Measurements from ENCODE around the gene CTBP2.

CTBP2 gene

DNA sequence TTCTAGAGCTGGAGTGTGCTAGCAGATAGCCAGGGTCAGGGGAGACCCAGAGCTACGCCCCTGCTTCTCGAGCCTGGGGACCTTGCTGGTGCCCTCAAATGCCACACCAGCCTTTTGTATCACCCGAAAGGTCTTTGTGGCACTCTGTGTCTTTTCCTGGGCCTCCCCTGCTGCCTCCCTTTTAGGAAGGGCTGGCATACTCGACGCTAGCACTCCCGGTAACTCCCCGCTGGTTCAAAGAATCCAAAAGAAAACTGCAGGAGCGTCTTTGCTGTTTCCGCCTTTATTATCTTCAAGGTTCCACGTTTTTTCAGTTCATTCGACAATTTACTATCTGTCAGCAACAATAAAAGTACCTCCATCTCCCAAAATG, 36.3 kb downstream of the CTBP2 start:
- Histone ChIP-seq H3K9me2 (replicated peaks; ENCODE audit: insufficient read depth, low read length) (no peaks in the 10 kb centered on the region), H3K4me2 (ENCODE audit: low read depth, low read length) (no peak overlapping the region), H3K4me3 (ENCODE audit: low read length) (no peak overlapping the region), H3K9me3 (replicated peaks; ENCODE audit: insufficient read depth, low read length) (no peaks in the 10 kb centered on the region), H4K20me1 (ENCODE audit: insufficient read depth, low read length) (no peaks in the 10 kb centered on the region), H3F3A (ENCODE audit: insufficient read depth, low read length) (no peaks in the 10 kb centered on the region), H3K27ac (ENCODE audit: low read length) (no peak overlapping the region), H3K4me1 (ENCODE audit: low read length) (no peaks in the 10 kb centered on the region), H3K79me2 (ENCODE audit: low read length) (no peaks in the 10 kb centered on the region), H3K9ac (ENCODE audit: low read length) (no peak overlapping the region), H2AFZ (ENCODE audit: low read length) (no peak overlapping the region), H3K36me3 (replicated peaks; ENCODE audit: insufficient read depth, low read length) (no peaks in the 10 kb centered on the region), H3K27me3 (replicated peaks; ENCODE audit: insufficient read depth, low read length) (peaks cover 88% of the 10 kb centered on the region)
- DNase-seq = no peak
- TF ChIP-seq, protein P1, sequence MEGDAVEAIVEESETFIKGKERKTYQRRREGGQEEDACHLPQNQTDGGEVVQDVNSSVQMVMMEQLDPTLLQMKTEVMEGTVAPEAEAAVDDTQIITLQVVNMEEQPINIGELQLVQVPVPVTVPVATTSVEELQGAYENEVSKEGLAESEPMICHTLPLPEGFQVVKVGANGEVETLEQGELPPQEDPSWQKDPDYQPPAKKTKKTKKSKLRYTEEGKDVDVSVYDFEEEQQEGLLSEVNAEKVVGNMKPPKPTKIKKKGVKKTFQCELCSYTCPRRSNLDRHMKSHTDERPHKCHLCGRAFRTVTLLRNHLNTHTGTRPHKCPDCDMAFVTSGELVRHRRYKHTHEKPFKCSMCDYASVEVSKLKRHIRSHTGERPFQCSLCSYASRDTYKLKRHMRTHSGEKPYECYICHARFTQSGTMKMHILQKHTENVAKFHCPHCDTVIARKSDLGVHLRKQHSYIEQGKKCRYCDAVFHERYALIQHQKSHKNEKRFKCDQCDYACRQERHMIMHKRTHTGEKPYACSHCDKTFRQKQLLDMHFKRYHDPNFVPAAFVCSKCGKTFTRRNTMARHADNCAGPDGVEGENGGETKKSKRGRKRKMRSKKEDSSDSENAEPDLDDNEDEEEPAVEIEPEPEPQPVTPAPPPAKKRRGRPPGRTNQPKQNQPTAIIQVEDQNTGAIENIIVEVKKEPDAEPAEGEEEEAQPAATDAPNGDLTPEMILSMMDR (IDR thresholded peaks at IDR 0.05; ENCODE audit: low read length) = no peak
- TF ChIP-seq EZH2phosphoT487 (IDR thresholded peaks at IDR 0.05; ENCODE audit: low read length) (no peak), EZH2 (optimal IDR thresholded peaks at IDR 0.05; ENCODE audit: low read depth, low read length) (no peak)

DNA sequence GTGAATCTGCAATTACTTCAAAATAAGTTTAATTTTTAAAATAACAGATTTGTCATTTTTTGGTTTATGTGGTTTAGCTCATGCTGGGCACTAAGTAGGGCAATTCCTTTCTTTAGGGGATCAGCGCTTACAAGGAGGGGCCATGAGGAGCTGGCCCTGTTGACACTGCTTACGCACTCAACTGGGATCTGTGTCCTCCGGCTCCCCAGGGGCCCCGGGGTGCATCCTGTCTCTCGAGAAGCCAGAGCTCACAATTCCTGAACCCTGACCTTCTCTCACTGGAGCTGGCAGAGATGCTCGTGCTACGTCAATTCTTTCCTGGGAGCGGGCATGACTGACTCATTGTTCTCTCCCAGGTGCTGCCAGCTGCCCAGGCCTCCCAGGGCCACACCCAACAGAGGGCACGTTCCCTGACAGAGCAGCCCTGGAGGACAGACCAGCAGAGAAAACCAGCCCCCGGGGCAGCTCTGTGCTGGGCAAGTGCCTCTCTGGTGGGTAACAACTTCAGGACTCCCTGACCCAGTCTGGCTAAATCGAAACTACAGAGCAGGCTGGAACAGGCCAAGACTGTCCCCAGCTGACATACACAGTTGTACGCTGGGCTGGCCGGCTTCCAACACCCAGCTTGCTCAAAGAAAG, 36.8 kb downstream of the CTBP2 start:
- no peaks in the 10 kb centered on the region for H3F3A ChIP-seq (ENCODE audit: insufficient read depth, low read length)
- H3K9me3 ChIP-seq (replicated peaks; ENCODE audit: insufficient read depth, low read length) = no peaks in the 10 kb centered on the region
- H2AFZ ChIP-seq (ENCODE audit: low read length) = no peak overlapping the region
- no peaks in the 10 kb centered on the region for H3K79me2 ChIP-seq (ENCODE audit: low read length)
- H3K4me2 ChIP-seq (ENCODE audit: low read depth, low read length) = no peak overlapping the region
- DNase-seq = no peak
- no peaks in the 10 kb centered on the region for H3K36me3 ChIP-seq (replicated peaks; ENCODE audit: insufficient read depth, low read length)
- TF ChIP-seq, protein P1 (IDR thresholded peaks at IDR 0.05; ENCODE audit: low read length) = no peak
- TF ChIP-seq EZH2 (optimal IDR thresholded peaks at IDR 0.05; ENCODE audit: low read depth, low read length) (no peak), EZH2phosphoT487 (IDR thresholded peaks at IDR 0.05; ENCODE audit: low read length) (no peak)
- H3K9ac ChIP-seq (ENCODE audit: low read length) = no peak overlapping the region
- H3K27ac ChIP-seq (ENCODE audit: low read length) = no peak overlapping the region
- no peak overlapping the region for H3K4me3 ChIP-seq (ENCODE audit: low read length)
- no peaks in the 10 kb centered on the region for H3K4me1 ChIP-seq (ENCODE audit: low read length)
- H3K27me3 ChIP-seq (replicated peaks; ENCODE audit: insufficient read depth, low read length) = peaks cover 85% of the 10 kb centered on the region
- H3K9me2 ChIP-seq (replicated peaks; ENCODE audit: insufficient read depth, low read length) = no peaks in the 10 kb centered on the region
- H4K20me1 ChIP-seq (ENCODE audit: insufficient read depth, low read length) = no peaks in the 10 kb centered on the region

DNA sequence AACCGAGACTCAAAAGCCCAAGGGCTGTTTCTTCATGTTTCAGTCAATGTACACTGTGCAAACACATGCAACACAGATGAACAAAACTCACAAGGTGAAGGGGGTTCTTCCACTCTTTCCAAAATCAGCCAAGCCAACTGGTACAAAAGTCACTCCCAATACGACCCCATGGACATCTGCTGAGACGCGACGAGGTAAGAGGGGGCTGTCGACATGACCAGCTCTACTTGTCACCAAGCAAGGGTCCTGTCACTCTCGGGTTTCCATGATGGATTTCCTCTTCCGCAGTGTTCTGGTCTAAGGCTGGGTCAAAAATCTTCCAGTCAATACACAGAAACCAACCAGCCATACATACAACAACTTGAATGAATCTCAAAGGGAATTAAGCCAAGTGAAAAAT, 37.8 kb downstream of the CTBP2 start:
- H4K20me1 ChIP-seq (ENCODE audit: insufficient read depth, low read length) = no peaks in the 10 kb centered on the region
- DNase-seq = no peak
- H3K27ac ChIP-seq (ENCODE audit: low read length) = no peak overlapping the region
- H3K9me3 ChIP-seq (replicated peaks; ENCODE audit: insufficient read depth, low read length) = no peaks in the 10 kb centered on the region
- no peak overlapping the region for H3K9ac ChIP-seq (ENCODE audit: low read length)
- no peaks in the 10 kb centered on the region for H3K9me2 ChIP-seq (replicated peaks; ENCODE audit: insufficient read depth, low read length)
- H3K27me3 ChIP-seq (replicated peaks; ENCODE audit: insufficient read depth, low read length) = peaks cover 83% of the 10 kb centered on the region
- H3K4me3 ChIP-seq (ENCODE audit: low read length) = no peak overlapping the region
- H3F3A ChIP-seq (ENCODE audit: insufficient read depth, low read length) = no peaks in the 10 kb centered on the region
- H3K4me2 ChIP-seq (ENCODE audit: low read depth, low read length) = no peak overlapping the region
- H3K79me2 ChIP-seq (ENCODE audit: low read length) = no peaks in the 10 kb centered on the region
- H3K36me3 ChIP-seq (replicated peaks; ENCODE audit: insufficient read depth, low read length) = no peaks in the 10 kb centered on the region
- no peak for TF ChIP-seq EZH2phosphoT487 (IDR thresholded peaks at IDR 0.05; ENCODE audit: low read length)
- TF ChIP-seq EZH2 (optimal IDR thresholded peaks at IDR 0.05; ENCODE audit: low read depth, low read length) = no peak
- TF ChIP-seq, protein P1 (IDR thresholded peaks at IDR 0.05; ENCODE audit: low read length) = no peak
- no peaks in the 10 kb centered on the region for H3K4me1 ChIP-seq (ENCODE audit: low read length)
- no peak overlapping the region for H2AFZ ChIP-seq (ENCODE audit: low read length)

All from MM.1S (cell line).